OCI-LY1 (cell line): ENCODE data around the gene MAGI2.

Experiments used
- H2AFZ ChIP-seq: fragments of 200-600 bp; sonication (generic), shearing (Covaris generic); 2 replicates; pipeline ENCODE4 v1.6.0; 2014; ENCODE audit warnings: antibody characterized with exemption, mild to moderate bottlenecking, low read length
- H3F3A ChIP-seq: fragments of 200-600 bp; sonication (generic), shearing (Covaris generic); 2 replicates; pipeline ENCODE4 v1.6.0; 2014; ENCODE audit warnings: mild to moderate bottlenecking, antibody characterized with exemption, low read length, moderate library complexity; ENCODE audit not compliant: insufficient read depth
- H3K27ac ChIP-seq: fragments of 200-600 bp; sonication (generic); 2 replicates; pipeline ENCODE4 v1.5.1; 2014; ENCODE audit warnings: low read length, mixed run types, mild to moderate bottlenecking, low read depth; ENCODE audit not compliant: poor library complexity, severe bottlenecking
- H3K27me3 ChIP-seq: fragments of 200-600 bp; sonication (generic); 2 replicates; pipeline ENCODE4 v1.6.0; 2014; ENCODE audit warnings: antibody characterized with exemption, mild to moderate bottlenecking, low read length, moderate library complexity; ENCODE audit not compliant: insufficient read depth
- H3K36me3 ChIP-seq: fragments of 200-600 bp; sonication (generic); 2 replicates; pipeline ENCODE4 v1.6.1; 2014; ENCODE audit warnings: mild to moderate bottlenecking, antibody characterized with exemption, low read length, moderate library complexity, mixed read lengths; ENCODE audit not compliant: insufficient read depth
- H3K4me1 ChIP-seq: fragments of 200-600 bp; sonication (generic); 2 replicates; pipeline ENCODE4 v1.5.1; 2014; ENCODE audit warnings: mild to moderate bottlenecking, low read length, moderate library complexity; ENCODE audit not compliant: insufficient read depth, severe bottlenecking
- H3K4me2 ChIP-seq: fragments of 200-600 bp; sonication (generic), shearing (Covaris generic); 2 replicates; pipeline ENCODE4 v1.6.1; 2014; ENCODE audit warnings: low read length
- H3K4me3 ChIP-seq: fragments of 200-600 bp; sonication (generic); 2 replicates; pipeline ENCODE4 v1.5.1; 2014; ENCODE audit warnings: low read length, low read depth, mild to moderate bottlenecking, mixed read lengths; ENCODE audit not compliant: poor library complexity, severe bottlenecking
- H3K79me2 ChIP-seq: fragments of 200-600 bp; shearing (Covaris generic); 2 replicates; pipeline ENCODE4 v1.6.1; 2016; ENCODE audit warnings: mixed run types, low read length, mixed read lengths; ENCODE audit not compliant: insufficient read depth
- H3K9ac ChIP-seq: fragments of 200-600 bp; sonication (generic), shearing (Covaris generic); 2 replicates; pipeline ENCODE4 v1.6.1; 2014; ENCODE audit warnings: mild to moderate bottlenecking, low read length, mixed read lengths
- H3K9me2 ChIP-seq: fragments of 200-600 bp; sonication (generic), shearing (Covaris generic); 2 replicates; pipeline ENCODE4 v1.6.1; 2014; ENCODE audit warnings: low read depth, mild to moderate bottlenecking, low read length, mixed read lengths
- H3K9me3 ChIP-seq: fragments of 200-600 bp; shearing (Covaris generic); 2 replicates; pipeline ENCODE4 v1.6.1; 2014; ENCODE audit warnings: low read length, mixed read lengths
- H4K20me1 ChIP-seq: fragments of 200-600 bp; sonication (generic), shearing (Covaris generic); 2 replicates; pipeline ENCODE4 v1.6.0; 2016; ENCODE audit warnings: mild to moderate bottlenecking, low read length; ENCODE audit not compliant: insufficient read depth
- CTCF ChIP-seq: fragments of 200-600 bp; sonication (generic), shearing (Covaris generic); IDR thresholded peaks from 2 replicates; pipeline ENCODE4 v1.5.1; 2017; ENCODE audit warnings: mild to moderate bottlenecking, antibody characterized with exemption, low read length, moderate library complexity, mixed read lengths
- EZH2 ChIP-seq: fragments of 200-600 bp; sonication (generic), shearing (Covaris generic); IDR thresholded peaks from 2 replicates; pipeline ENCODE4 v1.8.0; 2017; ENCODE audit warnings: borderline replicate concordance, mixed run types, mild to moderate bottlenecking, antibody characterized with exemption, low read length, moderate library complexity, mixed read lengths

MAGI2 gene

GRCh38 chr7:79298145-79298760 is 155.2 kb downstream of the MAGI2 start:
- Histone ChIP-seq H3K9me2 (no peaks in the 10 kb centered on the region), H3K4me3 (no peak overlapping the region), H3K27ac (no peak overlapping the region), H3K4me2 (no peak overlapping the region), H3K4me1 (no peaks in the 10 kb centered on the region), H3K9ac (no peak overlapping the region), H3F3A (no peaks in the 10 kb centered on the region), H3K79me2 (no peaks in the 10 kb centered on the region), H3K9me3 (no peaks in the 10 kb centered on the region), H3K27me3 (no peaks in the 10 kb centered on the region), H3K36me3 (no peaks in the 10 kb centered on the region), H2AFZ (no peak overlapping the region), H4K20me1 (no peaks in the 10 kb centered on the region)
- TF ChIP-seq EZH2 (no peak), CTCF (peak; percentile 72)

- H2AFZ ChIP-seq: no peak overlapping the region
- H3K9me2 ChIP-seq: no peaks in the 10 kb centered on the region
- no peak overlapping the region for H3K27ac ChIP-seq
- H3K36me3 ChIP-seq: no peaks in the 10 kb centered on the region
- no peaks in the 10 kb centered on the region for H4K20me1 ChIP-seq
- no peaks in the 10 kb centered on the region for H3K27me3 ChIP-seq
- no peaks in the 10 kb centered on the region for H3K79me2 ChIP-seq
- H3K4me2 ChIP-seq: no peak overlapping the region
- H3K9me3 ChIP-seq: no peaks in the 10 kb centered on the region
- H3K4me3 ChIP-seq: no peak overlapping the region
- H3K4me1 ChIP-seq: no peaks in the 10 kb centered on the region
- TF ChIP-seq EZH2: no peak
- no peak for TF ChIP-seq CTCF
- H3K9ac ChIP-seq: no peak overlapping the region
- H3F3A ChIP-seq: no peaks in the 10 kb centered on the region
Observed at GRCh38 chr7:79296553-79297320, 156.7 kb downstream of the MAGI2 start.

GRCh38 chr7:79293655-79294142 is 159.8 kb downstream of the MAGI2 start:
- Histone ChIP-seq H3K79me2 (no peaks in the 10 kb centered on the region), H3K4me1 (no peaks in the 10 kb centered on the region), H2AFZ (no peak overlapping the region), H3K27ac (no peak overlapping the region), H3K4me3 (no peak overlapping the region), H3K36me3 (no peaks in the 10 kb centered on the region), H3K9ac (no peak overlapping the region), H3K9me3 (no peaks in the 10 kb centered on the region), H3K4me2 (no peak overlapping the region), H3F3A (no peaks in the 10 kb centered on the region), H3K9me2 (no peaks in the 10 kb centered on the region), H4K20me1 (no peaks in the 10 kb centered on the region), H3K27me3 (no peaks in the 10 kb centered on the region)
- TF ChIP-seq EZH2: no peak
